ENCODE results near the gene PEPD. TPM values are rescaled to one million over a fixed set of nuclear protein-coding genes. Genes with fewer than 3 reads are reported as not detected.

The PEPD gene
- total RNA-seq, 4 donors from 2014 or later: 92.6 to 323 (median 218) TPM

DNA sequence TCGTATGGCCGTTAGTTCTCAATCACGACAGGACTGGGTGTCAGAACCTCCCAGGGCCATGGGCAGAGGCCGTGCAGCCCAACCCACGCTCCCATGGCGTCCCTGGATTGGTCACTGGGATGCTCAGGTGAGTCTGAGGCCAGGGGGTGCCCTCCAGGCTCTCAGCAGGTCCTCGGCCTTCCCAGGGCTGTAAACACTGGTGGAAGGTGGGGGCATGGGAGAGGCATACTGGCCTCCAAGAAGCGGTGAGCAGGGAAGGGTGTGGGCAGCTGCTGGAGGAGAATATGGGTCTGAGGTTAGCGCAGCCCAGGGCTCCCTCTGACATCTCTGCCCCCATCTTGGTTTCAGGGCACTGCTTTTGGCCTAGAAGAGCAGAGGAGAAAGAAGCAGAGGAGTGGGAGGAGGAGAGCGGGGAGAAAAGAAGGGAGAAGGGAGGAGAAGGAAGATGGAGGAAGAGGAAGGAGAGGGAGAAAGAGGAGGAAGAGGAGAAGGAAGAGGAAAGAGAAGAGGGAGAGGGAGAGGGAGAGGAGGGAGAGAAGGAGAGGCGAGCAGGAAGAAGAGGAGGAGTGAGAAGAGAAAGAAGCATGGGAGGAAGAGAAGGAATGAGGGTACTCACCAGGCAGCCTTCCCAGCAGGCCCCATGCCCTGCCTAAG is 85.8 kb downstream of the PEPD start:
- 91 to 94% methylated on average over 2 to 11 of the region's 11 CpGs for WGBS, 2 donors (ENCODE audit: low coverage in 1 of 2)
- intact Hi-C loops (cut with DNase I; ENCODE audit: low total_unique reads): no loop called here
- in situ Hi-C loops (cut with MboI; ENCODE audit: low pct_ligation_motif_present in 1 of 4, low pct_unique_long_range_greater_than_20kb in 1 of 4, low sequenced_read_pairs in 3 of 4): loop anchor here in 2 of 4 donors (25.0 kb wide), 3 partner anchors 326 to 676 kb away; no protein-coding TSS in a partner anchor

GRCh38 chr19:33434886-33435705 is 86.5 kb downstream of the PEPD start:
- 79% methylated on average over 27 of the region's 28 CpGs; no CpG with 5 or more reads in 1 of the 2 donors for WGBS, 2 donors (ENCODE audit: low coverage in 1 of 2)
- Histone ChIP-seq H3K36me3 (no peaks in the 10 kb centered on the region), H3K27ac (no peak overlapping the region), H3K27me3 (no peaks in the 10 kb centered on the region), H3K4me1 (no peaks in the 10 kb centered on the region), H3K4me3 (no peak overlapping the region), H3K9me3 (no peaks in the 10 kb centered on the region)
- in situ Hi-C loops (cut with MboI; ENCODE audit: low pct_ligation_motif_present in 1 of 4, low pct_unique_long_range_greater_than_20kb in 1 of 4, low sequenced_read_pairs in 3 of 4): loop anchor here in 2 of 4 donors (25.0 kb wide), 3 partner anchors 327 to 677 kb away; no protein-coding TSS in a partner anchor
- TF ChIP-seq POLR2AphosphoS5 (IDR thresholded peaks at IDR 0.05) (no peak), CTCF (IDR thresholded peaks at IDR 0.05) (no peak), EP300 (IDR thresholded peaks at IDR 0.05; ENCODE audit: low read depth) (no peak), POLR2A (IDR thresholded peaks at IDR 0.05) (no peak)
- no peak for DNase-seq
- intact Hi-C loops (cut with DNase I; ENCODE audit: low total_unique reads): loop anchor here (5.0 kb wide), 1 partner anchor 332 kb away; no protein-coding TSS in a partner anchor

More for the DNA sequence above, 85.8 kb downstream of the PEPD start:
- Histone ChIP-seq H3K27ac (no peak overlapping the region), H3K36me3 (no peaks in the 10 kb centered on the region), H3K27me3 (no peaks in the 10 kb centered on the region), H3K4me3 (no peak overlapping the region), H3K4me1 (no peaks in the 10 kb centered on the region), H3K9me3 (no peaks in the 10 kb centered on the region)
- TF ChIP-seq POLR2A (IDR thresholded peaks at IDR 0.05) (no peak), CTCF (IDR thresholded peaks at IDR 0.05) (no peak), POLR2AphosphoS5 (IDR thresholded peaks at IDR 0.05) (no peak)
- no peak for DNase-seq

- H3K4me3 ChIP-seq: no peak overlapping the region
- no peaks in the 10 kb centered on the region for H3K27me3 ChIP-seq
- no peaks in the 10 kb centered on the region for H3K36me3 ChIP-seq
- no peak overlapping the region for H3K27ac ChIP-seq
- H3K9me3 ChIP-seq: no peaks in the 10 kb centered on the region
- WGBS, 2 donors (ENCODE audit: low coverage in 1 of 2): 60 to 87% methylated on average over 1 to 22 of the region's 22 CpGs
- intact Hi-C loops (cut with DNase I; ENCODE audit: low total_unique reads): loop anchor here (5.0 kb wide), 1 partner anchor 333 kb away; no protein-coding TSS in a partner anchor
- TF ChIP-seq EP300 (IDR thresholded peaks at IDR 0.05; ENCODE audit: low read depth): no peak
- no peak for TF ChIP-seq POLR2A (IDR thresholded peaks at IDR 0.05)
- TF ChIP-seq CTCF (IDR thresholded peaks at IDR 0.05): no peak
- TF ChIP-seq POLR2AphosphoS5 (IDR thresholded peaks at IDR 0.05): no peak
- H3K4me1 ChIP-seq: no peaks in the 10 kb centered on the region
- in situ Hi-C loops (cut with MboI; ENCODE audit: low pct_ligation_motif_present in 1 of 4, low pct_unique_long_range_greater_than_20kb in 1 of 4, low sequenced_read_pairs in 3 of 4): loop anchor here in 2 of 4 donors (25.0 kb wide), 3 partner anchors 328 to 678 kb away; no protein-coding TSS in a partner anchor
- no peak for DNase-seq
These were observed 87.3 kb downstream of the PEPD start for GRCh38 chr19:33434069-33434885.

Measured in transverse colon (tissue), 4 donors.